GM12874 (cell line): ENCODE results near the gene ELF1.

ENCODE experiments used
- CTCF ChIP-seq: IDR thresholded peaks from 2 replicates; pipeline ENCODE4 v1.5.1; 2011; ENCODE audit warnings: low read depth, mild to moderate bottlenecking, control low read depth, low read length, moderate library complexity; ENCODE audit not compliant: insufficient read depth

The ELF1 gene

GRCh38 chr13:41018602-41018948, 541 bp downstream of the ELF1 start:
- no peak for TF ChIP-seq CTCF

- TF ChIP-seq CTCF, result no peak
These were observed 1.1 kb downstream of the ELF1 start for GRCh38 chr13:41017817-41018601.

- no peak for TF ChIP-seq CTCF
These were observed 2.0 kb downstream of the ELF1 start for GRCh38 chr13:41017159-41017558.

- TF ChIP-seq CTCF, result no peak
These were observed 3.2 kb downstream of the ELF1 start for GRCh38 chr13:41015920-41016319.

GRCh38 chr13:41013835-41014234, 5.3 kb downstream of the ELF1 start:
- TF ChIP-seq CTCF, result no peak

GRCh38 chr13:41012536-41012935, 6.6 kb downstream of the ELF1 start:
- no peak for TF ChIP-seq CTCF

GRCh38 chr13:41011382-41011956, 7.6 kb downstream of the ELF1 start:
- TF ChIP-seq CTCF, result no peak
